Measurements from ENCODE around the gene NOXA1. TPM values are rescaled to one million over a fixed set of nuclear protein-coding genes. Genes with fewer than 3 reads are reported as not detected.
A peak's percentile ranks its signal among the peaks of the same experiment; 100 is the strongest.
"Not testable (repeated sequence)": the region's sequence is repeated elsewhere in the genome, so short reads cannot be mapped to it uniquely, and the experiment has no call there.

The NOXA1 gene
- total RNA-seq, 4 donors from 2014 or later: 19.7 to 53.9 (median 40.8) TPM

- TF ChIP-seq EP300 (IDR thresholded peaks at IDR 0.05; ENCODE audit: low read depth) (no peak), POLR2A (IDR thresholded peaks at IDR 0.05) (no peak), CTCF (IDR thresholded peaks at IDR 0.05) (no peak), POLR2AphosphoS5 (IDR thresholded peaks at IDR 0.05) (no peak)
- in situ Hi-C loops (cut with MboI; ENCODE audit: low pct_ligation_motif_present in 1 of 4, low pct_unique_long_range_greater_than_20kb in 1 of 4, low sequenced_read_pairs in 3 of 4) (no loop called here), intact Hi-C loops (cut with DNase I; ENCODE audit: low total_unique reads) (loop anchor here (5.0 kb wide), 1 partner anchor 708 kb away; no protein-coding TSS in a partner anchor)
- Histone ChIP-seq H3K36me3 (no peaks in the 10 kb centered on the region), H3K9me3 (no peaks in the 10 kb centered on the region), H3K4me3 (no peak overlapping the region), H3K27ac (no peak overlapping the region), H3K4me1 (no peaks in the 10 kb centered on the region), H3K27me3 (no peaks in the 10 kb centered on the region)
- DNase-seq: no peak
- 93 to 100% methylated on average over 3 to 39 of the region's 39 CpGs for WGBS, 2 donors (ENCODE audit: low coverage in 1 of 2)
Measured at GRCh38 chr9:137383784-137384756, 39.1 kb upstream of the NOXA1 start.

GRCh38 chr9:137385061-137385655, 38.0 kb upstream of the NOXA1 start:
- no peak for DNase-seq
- Histone ChIP-seq H3K27ac (no peak overlapping the region), H3K27me3 (no peaks in the 10 kb centered on the region), H3K4me3 (no peak overlapping the region), H3K4me1 (no peaks in the 10 kb centered on the region), H3K9me3 (no peaks in the 10 kb centered on the region), H3K36me3 (peaks cover 0 to 3% (median 0%) of the 10 kb centered on the region in 4 donors)
- 89 to 93% methylated on average over 9 to 20 of the region's 26 CpGs for WGBS, 2 donors (ENCODE audit: low coverage in 1 of 2)
- no peak for TF ChIP-seq POLR2A (IDR thresholded peaks at IDR 0.05)
- no peak for TF ChIP-seq CTCF (IDR thresholded peaks at IDR 0.05)
- TF ChIP-seq POLR2AphosphoS5 (IDR thresholded peaks at IDR 0.05): no peak
- no peak for TF ChIP-seq EP300 (IDR thresholded peaks at IDR 0.05; ENCODE audit: low read depth)
- in situ Hi-C loops (cut with MboI; ENCODE audit: low pct_ligation_motif_present in 1 of 4, low pct_unique_long_range_greater_than_20kb in 1 of 4, low sequenced_read_pairs in 3 of 4): no loop called here
- intact Hi-C loops (cut with DNase I; ENCODE audit: low total_unique reads): no loop called here

- 85% methylated on average over 9 of the region's 12 CpGs; no CpG with 5 or more reads in 1 of the 2 donors for WGBS, 2 donors (ENCODE audit: low coverage in 1 of 2)
- H3K4me1 ChIP-seq: peaks cover 5 to 10% (median 8%) of the 10 kb centered on the region in 4 donors
- H3K27ac ChIP-seq; intact Hi-C loops (cut with DNase I; ENCODE audit: low total_unique reads); in situ Hi-C loops (cut with MboI; ENCODE audit: low pct_ligation_motif_present in 1 of 4, low pct_unique_long_range_greater_than_20kb in 1 of 4, low sequenced_read_pairs in 3 of 4); H3K4me3 ChIP-seq; H3K27me3 ChIP-seq; H3K9me3 ChIP-seq; H3K36me3 ChIP-seq; DNase-seq: not testable (repeated sequence)
Measured at GRCh38 chr9:137386507-137387113, 36.6 kb upstream of the NOXA1 start.

- WGBS, 2 donors (ENCODE audit: low coverage in 1 of 2): 80% methylated on average over 32 of the region's 34 CpGs; no CpG with 5 or more reads in 1 of the 2 donors
- TF ChIP-seq POLR2A (IDR thresholded peaks at IDR 0.05) (no peak), CTCF (IDR thresholded peaks at IDR 0.05) (no peak), EP300 (IDR thresholded peaks at IDR 0.05; ENCODE audit: low read depth) (no peak), POLR2AphosphoS5 (IDR thresholded peaks at IDR 0.05) (no peak)
- Histone ChIP-seq H3K27ac (peak overlapping the region in 1 of 4 donors; percentile 41), H3K4me1 (peaks cover 5 to 14% (median 10%) of the 10 kb centered on the region in 4 donors), H3K4me3 (no peak overlapping the region), H3K36me3 (peaks cover 0 to 3% (median 0%) of the 10 kb centered on the region in 4 donors), H3K9me3 (no peaks in the 10 kb centered on the region), H3K27me3 (no peaks in the 10 kb centered on the region)
- in situ Hi-C loops (cut with MboI; ENCODE audit: low pct_ligation_motif_present in 1 of 4, low pct_unique_long_range_greater_than_20kb in 1 of 4, low sequenced_read_pairs in 3 of 4) (no loop called here), intact Hi-C loops (cut with DNase I; ENCODE audit: low total_unique reads) (no loop called here)
- DNase-seq: no peak
Measured at GRCh38 chr9:137387114-137387890, 35.9 kb upstream of the NOXA1 start.

Data from transverse colon (tissue), 4 donors.